HG02981 (cell line): ENCODE measurements around the gene EHMT2.
A peak's percentile ranks its signal among the peaks of the same experiment; 100 is the strongest.
"Not testable (repeated sequence)": the region's sequence is repeated elsewhere in the genome, so short reads cannot be mapped to it uniquely, and the experiment has no call there.

ENCODE experiments used
- ATAC-seq: cut with Tn5 transposase; IDR thresholded peaks from one replicate; pipeline ENCODE4 v1.9.1; 2021; ENCODE audit warnings: mild to moderate bottlenecking, moderate library complexity; ENCODE audit not compliant: unreplicated experiment

The EHMT2 gene

GRCh38 chr6:31874084-31874670 is 23.3 kb downstream of the EHMT2 start:
- ATAC-seq, result no peak

- no peak for ATAC-seq
These were observed 26.3 kb downstream of the EHMT2 start for GRCh38 chr6:31871046-31871659.

DNA sequence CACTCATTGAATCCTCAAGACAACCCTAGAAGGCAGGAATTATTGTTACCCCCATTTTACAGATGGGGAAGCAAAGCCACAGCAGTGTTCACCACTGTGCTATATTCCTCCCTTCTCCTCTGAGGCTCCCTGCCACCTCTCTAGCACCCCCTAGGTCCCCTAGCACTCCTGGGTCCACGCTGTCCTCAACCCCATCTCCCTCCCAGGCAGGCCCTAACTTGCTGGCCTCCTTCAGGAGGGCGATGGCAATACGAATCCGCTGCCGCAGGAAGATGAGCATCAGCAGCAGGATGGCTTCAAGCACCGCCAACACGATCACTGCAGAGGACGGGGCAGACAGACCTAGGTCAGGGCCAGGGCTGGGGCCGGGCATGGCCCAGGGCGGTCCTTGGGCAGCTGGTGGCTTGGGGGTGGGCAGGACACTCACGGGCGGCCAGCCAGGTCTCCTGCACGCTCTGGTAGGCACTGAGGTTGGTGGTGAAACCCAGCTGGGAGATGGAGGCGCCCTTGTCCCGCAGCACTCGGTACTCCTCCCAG is 27.0 kb downstream of the EHMT2 start:
- no peak for ATAC-seq

DNA sequence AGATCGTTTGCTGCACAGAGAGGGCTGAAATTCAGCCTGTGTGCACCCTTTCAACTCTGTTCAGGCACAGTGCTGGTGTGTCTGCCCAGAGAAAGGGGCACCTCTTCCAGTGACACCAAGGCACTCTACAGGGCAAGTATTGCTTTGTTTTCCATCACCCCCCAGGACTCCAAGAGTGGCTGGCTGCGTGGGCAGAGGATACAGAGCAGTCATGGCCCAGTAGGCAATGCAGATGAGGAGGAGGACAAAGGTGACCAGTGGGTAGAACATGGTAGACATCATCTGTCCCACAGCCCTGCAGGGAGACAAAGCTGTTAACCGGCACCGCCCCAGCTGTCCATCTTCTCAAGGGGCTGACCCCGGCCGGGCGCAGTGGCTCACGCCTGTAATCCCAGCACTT is 28.2 kb downstream of the EHMT2 start:
- no peak for ATAC-seq

DNA sequence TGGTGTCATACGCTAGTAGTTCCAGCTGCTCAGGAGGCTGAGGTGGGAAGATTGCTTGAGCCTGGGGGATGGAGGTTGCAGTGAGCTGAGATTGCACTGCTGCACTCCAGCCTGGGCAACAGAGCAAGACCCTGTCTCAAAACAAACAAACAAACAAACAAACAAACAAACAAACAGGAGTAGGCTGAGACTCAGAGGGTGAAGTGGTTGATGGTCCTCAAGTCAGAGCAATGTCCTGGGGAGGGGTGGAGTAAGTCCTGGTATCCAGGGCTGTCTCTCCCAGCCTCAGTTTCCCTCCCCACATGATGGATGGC is 28.9 kb downstream of the EHMT2 start:
- not testable (repeated sequence) for ATAC-seq

DNA sequence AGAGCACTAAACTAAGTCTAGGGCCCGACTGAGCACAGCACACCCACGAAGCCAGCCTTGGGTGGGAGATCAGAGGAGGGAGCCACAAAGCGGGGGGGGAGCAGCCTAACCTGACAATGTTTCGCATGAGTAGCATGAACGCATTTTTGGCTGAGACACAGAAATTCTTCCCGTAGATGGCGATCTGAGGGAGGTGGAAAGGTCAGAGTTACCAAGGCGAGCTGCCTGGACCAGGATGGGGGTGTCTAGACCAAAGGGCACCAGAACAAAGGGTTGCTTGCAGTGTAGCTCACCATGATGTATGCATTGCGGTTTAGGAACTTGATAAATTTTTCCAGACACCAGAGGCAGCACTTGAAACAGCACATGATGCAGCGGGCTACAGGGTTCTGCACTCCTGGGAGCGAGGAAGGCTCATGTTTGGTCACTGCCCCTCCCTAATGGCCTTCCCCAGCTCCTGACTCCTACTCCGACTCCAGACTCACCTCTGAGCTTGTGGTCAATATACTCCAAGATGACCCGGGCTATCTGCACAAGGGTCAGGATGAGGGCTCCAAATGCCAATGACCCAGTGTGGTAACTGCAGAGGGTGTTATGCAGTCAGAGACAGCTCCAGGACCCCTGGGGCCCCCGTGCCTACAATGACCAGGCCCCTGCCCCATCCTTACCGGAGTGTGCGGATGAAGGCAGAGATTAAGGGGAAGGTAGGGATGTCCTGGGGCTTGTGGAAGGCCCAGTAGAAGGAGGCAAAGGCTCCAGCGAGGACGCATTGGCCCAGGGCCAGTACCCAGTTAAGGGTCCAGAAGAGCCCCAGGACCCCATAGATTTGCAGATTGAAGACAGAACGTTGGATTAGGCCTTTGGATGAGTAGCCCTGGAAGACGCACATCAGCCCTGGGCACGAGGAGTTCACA is 32.0 kb downstream of the EHMT2 start:
- no peak for ATAC-seq

- no peak for ATAC-seq
These were observed 32.7 kb downstream of the EHMT2 start for GRCh38 chr6:31864818-31865204.

- not testable (repeated sequence) for ATAC-seq
These were observed 33.4 kb downstream of the EHMT2 start for GRCh38 chr6:31864123-31864562.

DNA sequence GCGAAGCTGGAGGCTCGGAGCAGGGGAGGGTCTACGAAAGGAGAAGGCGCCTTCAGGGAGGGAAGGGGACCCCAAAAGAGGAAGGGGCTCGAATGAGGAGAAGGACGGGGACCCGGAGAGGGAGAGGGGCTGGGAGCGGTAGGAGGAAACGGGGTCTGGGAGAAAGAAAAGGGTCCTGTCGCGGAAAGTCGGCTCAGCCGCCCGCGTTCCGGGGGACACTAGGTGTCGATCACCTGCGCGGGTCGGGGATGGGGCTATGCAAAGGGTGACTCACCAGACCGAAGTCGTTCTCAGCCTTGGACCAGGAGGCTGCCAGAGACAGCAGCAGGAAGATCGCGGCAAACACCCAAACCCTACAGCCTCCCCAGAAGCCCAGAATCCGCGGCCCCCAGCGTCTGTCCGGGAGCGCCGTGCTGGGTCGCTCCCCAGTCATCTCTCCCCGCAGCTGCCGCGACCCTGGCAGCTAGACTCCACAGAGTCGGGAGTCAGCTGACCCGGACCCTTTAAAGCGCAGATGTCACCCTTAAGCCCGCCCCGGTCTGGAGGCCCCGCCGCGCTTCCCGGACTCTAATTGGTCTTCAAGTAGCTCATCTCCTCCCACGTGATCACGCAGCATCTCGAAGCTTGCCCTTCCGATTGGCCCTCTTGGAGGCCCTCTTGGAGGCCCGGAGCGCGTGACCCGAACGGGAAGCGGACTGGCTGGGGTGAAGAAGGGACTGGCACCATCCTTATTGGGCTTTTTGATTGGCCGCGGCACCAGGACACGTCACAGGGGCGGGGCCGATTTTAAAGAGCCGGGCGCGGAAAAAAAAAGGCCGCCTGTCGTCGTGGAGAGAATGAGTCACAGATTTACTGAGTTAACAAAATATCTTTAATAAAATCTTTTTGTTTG is 34.9 kb downstream of the EHMT2 start, which contains the start of gene NEU1:
Gene NEU1 (minus strand): TSS at position 478 of the 892 bp plus-strand sequence. CDS start 45 bp downstream, at position 433.
- ATAC-seq, result peak; percentile 91

DNA sequence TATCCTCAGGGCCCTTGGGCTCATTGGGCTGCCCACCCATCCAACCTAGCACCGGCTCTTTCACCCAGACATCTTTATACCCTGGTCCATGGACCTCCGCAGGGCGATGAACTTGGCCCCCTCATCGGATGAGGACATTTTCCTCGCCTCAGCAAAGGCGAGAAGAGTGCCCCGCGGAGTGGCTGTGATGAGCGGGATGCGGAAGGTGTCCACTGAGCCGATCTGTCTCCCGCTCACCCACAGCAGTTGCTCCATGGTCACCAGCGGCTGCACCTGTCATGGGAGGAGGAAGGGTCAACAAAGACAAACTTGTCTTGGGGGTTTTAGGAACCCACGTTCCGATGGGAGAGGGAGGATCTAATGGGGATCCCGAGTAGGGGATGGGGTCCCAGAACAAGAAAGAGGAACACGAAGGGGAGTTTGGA is 35.6 kb downstream of the EHMT2 start:
- no peak for ATAC-seq

DNA sequence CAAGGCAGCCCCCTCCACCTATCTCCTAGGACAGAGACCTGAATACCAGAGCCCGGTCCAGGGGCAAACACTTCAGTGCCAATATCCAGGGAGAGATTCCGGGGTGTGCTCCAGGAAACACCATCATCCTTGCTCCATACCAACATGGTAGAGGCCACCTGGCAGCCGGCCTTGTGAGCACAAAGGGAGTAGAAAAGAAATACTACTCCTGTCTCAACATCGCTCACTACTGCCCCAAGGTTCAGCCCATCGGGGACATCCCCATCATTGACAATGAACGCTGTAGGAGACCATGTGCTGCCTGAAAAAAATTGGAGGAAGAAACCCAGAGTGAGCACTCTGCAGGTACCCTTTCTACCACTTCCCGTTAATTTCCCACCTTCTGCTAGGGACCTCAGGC is 36.3 kb downstream of the EHMT2 start:
- no peak for ATAC-seq

DNA sequence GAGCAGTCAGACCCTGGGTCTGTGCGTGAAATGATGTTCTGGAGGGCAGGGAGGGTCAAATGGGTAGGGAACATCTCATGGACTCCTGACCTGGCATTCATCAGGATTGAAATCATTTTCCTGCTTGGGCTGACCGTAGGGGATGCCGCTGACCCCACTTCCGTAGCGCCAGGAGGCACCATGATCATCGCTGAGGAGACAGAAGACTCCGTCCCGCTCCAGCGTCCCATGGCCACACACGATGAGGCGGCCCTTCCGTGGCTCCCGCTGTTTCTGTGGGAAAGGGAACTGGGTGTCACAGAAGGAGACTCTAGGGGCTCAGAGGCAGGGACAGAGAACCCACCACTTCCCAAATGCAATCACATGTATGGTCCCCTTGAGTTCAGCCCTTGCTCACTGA is 37.1 kb downstream of the EHMT2 start:
- no peak for ATAC-seq

DNA sequence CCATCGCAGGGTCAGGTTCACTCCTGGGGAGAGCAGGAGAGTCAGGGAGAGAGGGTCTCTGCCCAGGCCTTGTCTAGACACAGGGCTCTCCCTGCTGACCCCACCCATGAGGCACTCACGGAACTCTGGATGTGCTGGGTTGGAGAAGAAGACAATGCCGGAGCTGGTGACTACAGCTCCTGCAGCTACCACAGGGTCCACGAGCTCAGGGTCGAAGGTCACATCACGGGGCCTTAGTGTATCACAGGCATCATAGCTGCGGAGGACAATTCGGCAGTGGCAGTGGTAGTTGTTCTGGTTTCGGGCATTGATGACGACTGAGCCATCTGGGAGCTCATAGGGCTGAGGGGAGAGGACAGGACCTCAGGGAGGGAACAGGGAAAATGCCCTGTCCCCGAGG is 37.6 kb downstream of the EHMT2 start:
- no peak for ATAC-seq

- ATAC-seq, result no peak
These were observed 38.8 kb downstream of the EHMT2 start for GRCh38 chr6:31858707-31859106.

DNA sequence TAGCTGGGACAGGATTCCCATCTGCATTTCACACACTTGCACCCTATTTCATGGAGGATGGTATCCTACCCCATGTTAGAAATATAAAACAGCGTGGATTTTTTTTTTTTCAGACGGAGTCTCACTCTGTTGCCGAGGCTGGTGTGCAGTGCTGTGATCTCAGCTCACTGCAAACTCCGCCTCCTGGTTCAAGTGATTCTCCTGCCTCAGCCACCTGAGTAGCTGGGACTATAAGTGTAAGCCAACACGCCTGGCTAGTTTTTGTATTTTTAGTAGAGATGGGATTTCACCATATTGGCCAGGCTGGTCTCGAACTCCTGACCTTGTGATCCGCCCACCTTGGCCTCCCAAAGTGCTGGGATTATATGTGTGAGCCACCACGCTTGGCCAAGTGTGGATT is 39.7 kb downstream of the EHMT2 start:
- ATAC-seq, result not testable (repeated sequence)

- ATAC-seq, result not testable (repeated sequence)
These were observed 45.3 kb downstream of the EHMT2 start for GRCh38 chr6:31851980-31852718.

DNA sequence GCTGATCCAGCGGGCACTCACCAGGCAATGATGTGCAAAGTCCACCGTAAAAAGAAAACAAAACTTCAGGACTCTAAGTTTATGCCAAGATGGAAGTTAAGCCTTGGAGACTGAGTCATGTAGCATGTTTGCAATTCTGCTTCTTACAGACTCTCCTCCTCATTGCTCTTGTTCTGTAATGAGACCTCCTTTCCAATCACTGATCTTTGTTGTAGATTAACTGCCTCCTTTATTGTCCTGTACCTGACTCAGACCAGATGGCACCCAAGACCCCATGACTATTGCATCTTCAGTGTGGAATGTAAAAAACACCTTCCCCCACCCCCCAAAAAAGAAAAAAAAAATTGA is 46.0 kb downstream of the EHMT2 start:
- no peak for ATAC-seq

DNA sequence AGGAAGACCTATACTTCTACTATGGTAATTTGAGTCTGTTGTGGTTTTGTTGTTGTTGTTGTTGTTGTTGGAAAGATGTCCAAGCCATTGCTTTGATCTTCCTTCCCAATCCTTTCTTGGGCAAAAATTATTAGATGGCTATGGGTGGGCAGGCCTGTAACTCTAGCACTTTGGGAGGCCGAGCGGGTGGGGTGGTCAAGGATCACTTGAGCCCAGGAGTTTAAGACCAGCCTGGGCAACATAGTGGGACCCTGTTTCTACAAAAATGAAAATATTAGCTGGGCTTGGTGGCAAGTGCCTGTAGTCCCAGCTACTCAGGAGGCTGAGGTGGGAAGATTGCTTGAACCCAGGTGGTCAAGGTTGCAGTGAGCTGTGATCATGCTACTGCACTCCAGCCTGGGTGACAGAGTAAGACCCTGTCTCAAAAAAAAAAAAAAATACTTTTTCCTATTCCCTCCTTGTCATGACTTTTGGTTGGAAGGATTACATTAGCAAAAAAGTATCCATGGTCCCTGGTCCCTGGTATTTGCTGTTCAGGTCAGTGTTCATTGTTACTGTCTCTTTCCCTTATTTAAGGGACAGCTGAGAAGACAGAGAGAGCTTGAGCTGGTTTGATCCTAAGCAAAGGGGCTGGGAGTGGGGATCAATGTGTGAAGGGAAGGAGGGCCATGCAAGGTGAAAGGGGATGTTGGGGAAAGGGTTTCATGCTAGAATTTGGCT is 46.6 kb downstream of the EHMT2 start:
- no peak for ATAC-seq

GRCh38 chr6:31847276-31847978 is 50.1 kb downstream of the EHMT2 start:
- no peak for ATAC-seq
